Fibroblast of lung (primary cell): ENCODE data around the gene UBB. TPM values are rescaled to one million over a fixed set of nuclear protein-coding genes. Genes with fewer than 3 reads are reported as not detected.

Experiments
- DNase-seq, 2 donors: peaks; one replicate each; pipeline versions ENCODE4 v3.0.0 to v3.0.0-alpha.2; 2010; ENCODE audit warnings: low read depth in 2 of 2
- H2AFZ ChIP-seq: 2 replicates; pipeline ENCODE4 v1.5.1; 2012; ENCODE audit warnings: low read length, control low read depth, inconsistent platforms
- H3K27ac ChIP-seq: 2 replicates; pipeline ENCODE4 v1.5.1; 2011; ENCODE audit warnings: low read length, control low read depth; ENCODE audit not compliant: insufficient read depth
- H3K27me3 ChIP-seq: 2 replicates; pipeline ENCODE4 v1.5.1; 2011; ENCODE audit warnings: mild to moderate bottlenecking, low read length; ENCODE audit not compliant: control insufficient read depth, insufficient read depth
- H3K36me3 ChIP-seq: 2 replicates; pipeline ENCODE4 v1.5.1; 2011; ENCODE audit warnings: low read length; ENCODE audit not compliant: control insufficient read depth, insufficient read depth
- H3K4me1 ChIP-seq: 2 replicates; pipeline ENCODE4 v1.5.1; 2011; ENCODE audit warnings: low read length; ENCODE audit not compliant: control insufficient read depth, insufficient read depth; ENCODE audit errors: extremely low read depth
- H3K4me2 ChIP-seq: 2 replicates; pipeline ENCODE4 v1.5.1; 2011; ENCODE audit warnings: low read length, control low read depth; ENCODE audit not compliant: insufficient read depth; ENCODE audit errors: extremely low read depth
- H3K4me3 ChIP-seq, 4 experiments: fragments of 200-600 bp in 1 of 4; sonication (generic) in 1 of 4; replicated peaks in 1 of 4; 2 replicates each; pipeline ENCODE4 v1.5.1; 2011 to 2016; ENCODE audit warnings: low read length in 4 of 4, low read depth in 3 of 4, mild to moderate bottlenecking in 3 of 4, control low read depth in 2 of 4, inconsistent platforms in 1 of 4, mixed read lengths in 1 of 4; ENCODE audit not compliant: insufficient read depth in 1 of 4; ENCODE audit errors: control extremely low read depth in 1 of 4
- H3K79me2 ChIP-seq: 2 replicates; pipeline ENCODE4 v1.5.1; 2012; ENCODE audit warnings: mild to moderate bottlenecking, low read length, inconsistent platforms; ENCODE audit not compliant: control insufficient read depth, insufficient read depth
- H3K9ac ChIP-seq: 2 replicates; pipeline ENCODE4 v1.5.1; 2011; ENCODE audit warnings: mild to moderate bottlenecking, low read length, control low read depth; ENCODE audit not compliant: insufficient read depth
- H3K9me3 ChIP-seq: 2 replicates; pipeline ENCODE4 v1.5.1; 2012; ENCODE audit warnings: low read depth, low read length; ENCODE audit not compliant: control insufficient read depth, insufficient read depth
- H4K20me1 ChIP-seq: 2 replicates; pipeline ENCODE4 v1.5.1; 2011; ENCODE audit warnings: low read length; ENCODE audit not compliant: control insufficient read depth, insufficient read depth; ENCODE audit errors: extremely low read depth
- EZH2 ChIP-seq: IDR thresholded peaks from 2 replicates; pipeline ENCODE4 v1.5.1; 2012; ENCODE audit warnings: low read length, control low read depth, mild to moderate bottlenecking; ENCODE audit errors: missing control alignments
- polyA plus RNA-seq, 2 donors: library from polyadenylated mRNA; depleted of rRNA in 1 of 2; stranded (reverse) in 1 of 2; unstranded in 1 of 2; fragments of >200 nt; gene quantifications; 2 replicates each; pipeline ENCODE4 v1.2.1, GENCODE V29; 2011 to 2012; ENCODE audit warnings: missing spikeins in 1 of 2
- total RNA-seq: library from RNA; depleted of rRNA; stranded (reverse); fragments of >200 nt; gene quantifications from 2 replicates; pipeline ENCODE4 v1.2.1, GENCODE V29; 2014
- TF ChIP-seq, protein P1 (sequence below), 2 donors: IDR thresholded peaks in 1 of 2; conservative IDR thresholded peaks in 1 of 2; 1 replicate in 1 of 2; 2 replicates in 1 of 2; pipeline ENCODE4 v1.5.1; 2011 to 2012; ENCODE audit warnings: low read length in 2 of 2, control low read depth in 1 of 2, inconsistent platforms in 1 of 2, low read depth in 1 of 2, mild to moderate bottlenecking in 1 of 2

UBB gene
- total and polyA plus RNA-seq, 2 donors (not counting 1 experiment from before 2014, with no cell fraction given), result 1,190 to 3,188 TPM

DNA sequence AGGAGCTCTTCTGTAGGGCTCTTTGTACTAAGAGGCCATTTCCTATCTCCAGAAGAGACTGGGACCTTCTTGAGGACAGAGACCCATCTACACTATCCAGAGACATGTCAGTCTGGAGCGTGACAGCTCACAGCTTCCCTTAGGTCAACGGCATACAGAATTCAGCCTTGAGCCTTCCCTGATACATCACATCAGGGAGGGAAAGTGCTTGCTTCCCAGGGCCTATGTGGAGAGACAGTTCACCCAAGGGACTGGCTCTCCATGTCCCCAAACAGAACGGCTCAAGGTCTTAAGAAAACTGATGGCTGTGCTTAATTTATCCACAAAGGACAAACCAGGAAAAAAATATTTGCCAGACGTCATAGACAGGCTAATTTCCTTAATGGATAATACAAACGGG, 35.3 kb upstream of the UBB start:
- Histone ChIP-seq H3K36me3 (peaks cover 5% of the 10 kb centered on the region), H3K4me1 (no peaks in the 10 kb centered on the region), H2AFZ (no peak overlapping the region), H3K9ac (no peak overlapping the region), H3K79me2 (no peaks in the 10 kb centered on the region), H3K4me3 (no peak overlapping the region), H3K4me2 (no peak overlapping the region), H4K20me1 (no peaks in the 10 kb centered on the region), H3K9me3 (no peaks in the 10 kb centered on the region), H3K27ac (no peak overlapping the region), H3K27me3 (no peaks in the 10 kb centered on the region)
- TF ChIP-seq, protein P1, sequence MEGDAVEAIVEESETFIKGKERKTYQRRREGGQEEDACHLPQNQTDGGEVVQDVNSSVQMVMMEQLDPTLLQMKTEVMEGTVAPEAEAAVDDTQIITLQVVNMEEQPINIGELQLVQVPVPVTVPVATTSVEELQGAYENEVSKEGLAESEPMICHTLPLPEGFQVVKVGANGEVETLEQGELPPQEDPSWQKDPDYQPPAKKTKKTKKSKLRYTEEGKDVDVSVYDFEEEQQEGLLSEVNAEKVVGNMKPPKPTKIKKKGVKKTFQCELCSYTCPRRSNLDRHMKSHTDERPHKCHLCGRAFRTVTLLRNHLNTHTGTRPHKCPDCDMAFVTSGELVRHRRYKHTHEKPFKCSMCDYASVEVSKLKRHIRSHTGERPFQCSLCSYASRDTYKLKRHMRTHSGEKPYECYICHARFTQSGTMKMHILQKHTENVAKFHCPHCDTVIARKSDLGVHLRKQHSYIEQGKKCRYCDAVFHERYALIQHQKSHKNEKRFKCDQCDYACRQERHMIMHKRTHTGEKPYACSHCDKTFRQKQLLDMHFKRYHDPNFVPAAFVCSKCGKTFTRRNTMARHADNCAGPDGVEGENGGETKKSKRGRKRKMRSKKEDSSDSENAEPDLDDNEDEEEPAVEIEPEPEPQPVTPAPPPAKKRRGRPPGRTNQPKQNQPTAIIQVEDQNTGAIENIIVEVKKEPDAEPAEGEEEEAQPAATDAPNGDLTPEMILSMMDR (conservative IDR thresholded peaks at IDR 0.05 in 1 of 2, IDR thresholded peaks at IDR 0.05 in 1 of 2; ENCODE audit: low read depth in 1 of 2, low read length in 2 of 2), result no peak
- no peak for TF ChIP-seq EZH2
- no peak for DNase-seq

DNA sequence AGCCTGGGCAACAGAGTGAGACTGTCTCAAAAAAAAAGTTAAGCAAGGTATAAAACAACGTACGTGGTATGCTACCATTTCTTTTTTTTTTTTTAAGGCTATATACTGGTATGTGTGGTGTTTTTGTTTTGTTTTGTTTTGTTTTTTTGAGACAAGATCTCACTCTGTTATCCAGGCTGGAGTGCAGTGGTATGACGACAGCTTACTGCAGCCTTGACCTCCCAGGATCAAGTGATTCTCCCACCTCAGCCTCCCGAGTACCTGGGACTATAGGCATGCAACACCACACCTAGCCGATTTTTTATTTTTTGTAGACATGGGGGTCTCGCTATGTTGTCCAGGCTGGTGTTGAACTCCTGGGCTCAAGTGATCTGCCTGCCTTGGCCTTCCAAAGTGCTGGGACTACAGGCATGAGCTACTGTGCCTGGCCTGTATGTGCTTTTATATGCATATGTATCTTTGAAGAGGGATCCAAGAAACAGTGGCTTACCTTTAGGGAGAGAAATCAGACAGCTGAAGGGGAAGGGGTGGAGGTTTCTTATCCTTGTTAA, 34.1 kb upstream of the UBB start:
- Histone ChIP-seq H3K4me3 (no peak overlapping the region), H3K27me3 (no peaks in the 10 kb centered on the region), H3K4me2 (no peak overlapping the region), H3K4me1 (no peaks in the 10 kb centered on the region), H4K20me1 (no peaks in the 10 kb centered on the region), H3K9ac (no peak overlapping the region), H3K27ac (no peak overlapping the region), H3K36me3 (peaks cover 5% of the 10 kb centered on the region), H3K9me3 (no peaks in the 10 kb centered on the region), H2AFZ (no peak overlapping the region), H3K79me2 (no peaks in the 10 kb centered on the region)
- no peak for DNase-seq
- TF ChIP-seq, protein P1 (conservative IDR thresholded peaks at IDR 0.05 in 1 of 2, IDR thresholded peaks at IDR 0.05 in 1 of 2; ENCODE audit: low read depth in 1 of 2, low read length in 2 of 2), result no peak
- no peak for TF ChIP-seq EZH2

DNA sequence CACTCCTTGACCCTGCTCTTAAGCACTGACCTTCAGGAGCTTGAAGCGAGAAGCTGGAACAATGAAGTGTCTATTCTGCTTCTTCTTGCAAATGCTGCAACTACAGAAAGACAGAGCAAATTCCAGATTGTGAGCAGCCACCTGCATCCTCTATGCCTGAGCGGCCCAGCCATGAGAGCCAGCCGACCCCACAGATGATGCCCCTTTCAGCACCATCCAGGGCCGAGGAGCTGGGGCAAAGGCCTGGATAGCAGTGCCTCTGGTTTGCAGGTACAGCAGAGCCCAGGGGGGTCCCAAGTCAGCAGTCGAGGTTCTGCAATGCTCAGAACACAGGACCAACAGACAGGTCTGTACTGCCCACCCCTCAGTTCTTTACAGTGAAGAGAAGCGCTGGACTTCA, 32.3 kb upstream of the UBB start:
- no peaks in the 10 kb centered on the region for H3K79me2 ChIP-seq
- no peaks in the 10 kb centered on the region for H4K20me1 ChIP-seq
- H3K4me2 ChIP-seq, result no peak overlapping the region
- H3K9me3 ChIP-seq, result no peaks in the 10 kb centered on the region
- H3K9ac ChIP-seq, result no peak overlapping the region
- H3K36me3 ChIP-seq, result peaks cover 3% of the 10 kb centered on the region
- no peak overlapping the region for H2AFZ ChIP-seq
- H3K27me3 ChIP-seq, result no peaks in the 10 kb centered on the region
- no peaks in the 10 kb centered on the region for H3K4me1 ChIP-seq
- H3K27ac ChIP-seq, result no peak overlapping the region
- TF ChIP-seq, protein P1 (conservative IDR thresholded peaks at IDR 0.05 in 1 of 2, IDR thresholded peaks at IDR 0.05 in 1 of 2; ENCODE audit: low read depth in 1 of 2, low read length in 2 of 2), result no peak
- no peak for TF ChIP-seq EZH2
- DNase-seq, result no peak
- no peak overlapping the region for H3K4me3 ChIP-seq
